ENCODE data around the gene PAX8.

The PAX8 gene

DNA sequence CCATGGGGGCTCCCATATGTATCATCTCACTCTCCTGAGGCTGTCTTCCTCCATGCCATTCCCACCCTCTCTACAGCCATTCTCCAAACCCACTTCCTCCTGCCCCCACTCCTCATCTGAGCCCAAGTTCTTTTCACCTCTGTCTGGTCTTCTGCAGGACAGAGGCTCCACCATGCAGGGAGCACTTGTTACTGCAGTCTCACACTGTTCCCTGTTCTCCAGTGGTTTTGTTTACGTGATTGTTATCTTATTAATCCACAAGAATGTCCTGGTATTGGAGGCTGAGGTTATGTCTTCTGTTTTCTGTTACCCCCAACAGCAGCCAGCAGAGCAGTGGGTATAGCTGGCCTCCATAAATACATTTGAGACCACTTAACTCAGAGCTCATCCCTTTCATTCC, 51.4 kb downstream of the PAX8 start:
- no peak overlapping the region for H3K4me3 ChIP-seq (ENCODE audit: low read depth, low read length)
- TF ChIP-seq, protein P1, sequence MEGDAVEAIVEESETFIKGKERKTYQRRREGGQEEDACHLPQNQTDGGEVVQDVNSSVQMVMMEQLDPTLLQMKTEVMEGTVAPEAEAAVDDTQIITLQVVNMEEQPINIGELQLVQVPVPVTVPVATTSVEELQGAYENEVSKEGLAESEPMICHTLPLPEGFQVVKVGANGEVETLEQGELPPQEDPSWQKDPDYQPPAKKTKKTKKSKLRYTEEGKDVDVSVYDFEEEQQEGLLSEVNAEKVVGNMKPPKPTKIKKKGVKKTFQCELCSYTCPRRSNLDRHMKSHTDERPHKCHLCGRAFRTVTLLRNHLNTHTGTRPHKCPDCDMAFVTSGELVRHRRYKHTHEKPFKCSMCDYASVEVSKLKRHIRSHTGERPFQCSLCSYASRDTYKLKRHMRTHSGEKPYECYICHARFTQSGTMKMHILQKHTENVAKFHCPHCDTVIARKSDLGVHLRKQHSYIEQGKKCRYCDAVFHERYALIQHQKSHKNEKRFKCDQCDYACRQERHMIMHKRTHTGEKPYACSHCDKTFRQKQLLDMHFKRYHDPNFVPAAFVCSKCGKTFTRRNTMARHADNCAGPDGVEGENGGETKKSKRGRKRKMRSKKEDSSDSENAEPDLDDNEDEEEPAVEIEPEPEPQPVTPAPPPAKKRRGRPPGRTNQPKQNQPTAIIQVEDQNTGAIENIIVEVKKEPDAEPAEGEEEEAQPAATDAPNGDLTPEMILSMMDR (conservative IDR thresholded peaks at IDR 0.05; ENCODE audit: low read depth, low read length): peak; percentile 20
- DNase-seq (ENCODE audit: low read depth): no peak

DNA sequence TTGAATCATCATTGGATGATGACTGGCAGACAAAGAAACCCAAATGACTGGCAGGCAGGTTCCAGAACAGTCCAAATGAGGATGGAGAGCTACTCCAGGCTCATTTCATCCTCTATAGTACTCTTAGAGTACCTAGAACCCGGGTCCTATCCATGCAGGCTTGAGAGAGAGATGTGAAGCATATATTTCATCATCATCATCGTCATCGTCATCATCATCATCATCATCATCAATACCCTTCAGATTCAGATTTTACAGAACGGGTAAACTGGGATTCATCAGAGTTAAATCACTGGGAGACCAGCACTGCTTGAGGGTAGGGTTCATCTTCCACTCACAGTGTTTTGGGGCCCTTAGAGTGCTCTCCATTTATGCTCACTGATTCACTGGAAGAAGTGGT, 52.3 kb downstream of the PAX8 start:
- no peak overlapping the region for H3K4me3 ChIP-seq (ENCODE audit: low read depth, low read length)

DNA sequence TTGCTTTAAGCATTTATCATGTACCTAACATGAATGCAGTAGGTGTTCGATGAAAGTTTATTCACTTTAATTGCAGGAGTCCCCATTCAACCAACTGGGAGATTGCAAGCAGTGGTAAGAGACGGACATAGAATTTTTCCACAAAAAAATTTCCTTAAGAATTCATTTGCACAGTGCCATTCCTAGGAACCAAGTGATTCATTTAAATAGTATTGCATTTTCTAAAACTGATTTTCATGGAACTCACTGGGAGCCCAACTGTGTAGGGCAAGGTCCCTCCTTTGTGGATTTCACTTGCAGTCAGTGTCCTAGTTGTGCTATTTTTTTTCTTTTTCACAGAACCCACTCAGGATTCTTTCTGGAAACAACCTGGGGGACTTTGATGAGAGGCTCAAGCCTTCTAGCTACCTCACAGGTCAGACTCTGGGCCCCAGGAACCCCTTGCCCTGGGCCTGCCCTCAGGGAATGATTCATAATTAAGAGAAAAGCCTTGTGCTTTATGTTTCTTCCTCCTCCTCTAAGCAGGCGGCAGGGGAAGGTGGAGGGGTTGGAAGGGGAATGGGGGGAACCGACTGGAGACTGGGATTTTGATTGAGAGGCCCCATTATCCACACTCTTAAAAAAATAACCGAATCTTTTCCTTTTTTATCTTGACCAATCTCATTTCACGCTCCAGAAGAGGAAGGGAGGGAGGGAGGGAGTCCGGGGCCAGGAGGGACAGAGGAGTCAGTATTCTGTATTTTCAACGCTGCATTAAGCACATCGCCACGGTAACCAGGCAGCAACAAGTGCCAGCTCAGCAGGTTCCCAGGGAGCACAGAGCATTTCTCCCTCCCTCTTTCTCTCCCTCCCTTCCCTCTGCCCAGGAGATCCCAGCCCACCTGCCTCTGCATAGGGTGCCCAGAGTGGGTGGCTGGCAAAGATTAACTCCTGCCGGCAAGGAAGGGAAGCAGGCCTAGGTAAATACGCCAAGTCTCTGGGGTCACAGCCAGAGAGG, 53.2 kb downstream of the PAX8 start:
- DNase-seq (ENCODE audit: low read depth): peak; percentile 63
- H3K4me3 ChIP-seq (ENCODE audit: low read depth, low read length): no peak overlapping the region
- TF ChIP-seq, protein P1 (conservative IDR thresholded peaks at IDR 0.05; ENCODE audit: low read depth, low read length): no peak

More for the DNA sequence above, 52.3 kb downstream of the PAX8 start:
- TF ChIP-seq, protein P1 (conservative IDR thresholded peaks at IDR 0.05; ENCODE audit: low read depth, low read length): no peak
- no peak for DNase-seq (ENCODE audit: low read depth)

DNA sequence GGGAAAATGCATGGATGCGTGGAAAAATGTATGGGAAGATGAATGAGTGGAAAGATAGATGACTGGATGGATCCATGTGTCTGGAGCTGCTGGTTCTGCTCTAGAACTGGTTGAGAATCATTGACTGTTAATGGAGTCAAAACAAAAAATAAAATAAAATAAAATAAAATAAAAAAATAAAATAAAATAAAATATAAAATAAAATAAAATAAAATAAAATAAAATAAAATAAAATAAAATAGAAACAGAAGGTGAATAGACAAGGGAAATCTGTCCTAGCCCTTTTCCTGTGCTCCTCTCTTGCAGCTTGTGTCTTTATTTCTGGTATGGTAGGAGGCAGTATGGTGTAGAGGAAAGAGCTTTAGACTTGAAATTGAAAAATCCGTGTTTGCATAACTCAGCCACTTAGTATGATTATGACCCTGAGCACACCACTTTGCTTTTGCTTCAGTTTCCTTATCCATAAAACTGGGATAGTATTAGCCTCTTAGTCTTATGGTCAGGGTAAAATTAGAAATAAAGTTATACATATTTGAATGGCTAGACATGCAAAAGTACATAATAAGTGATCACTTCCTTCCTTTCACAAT, 54.0 kb downstream of the PAX8 start:
- DNase-seq (ENCODE audit: low read depth): no peak
- TF ChIP-seq, protein P1 (conservative IDR thresholded peaks at IDR 0.05; ENCODE audit: low read depth, low read length): no peak

GRCh38 chr2:113223813-113224212, 54.9 kb downstream of the PAX8 start:
- no peak for DNase-seq (ENCODE audit: low read depth)
- TF ChIP-seq, protein P1 (conservative IDR thresholded peaks at IDR 0.05; ENCODE audit: low read depth, low read length): no peak
- H3K4me3 ChIP-seq (ENCODE audit: low read depth, low read length): no peak overlapping the region

More for the DNA sequence above, 54.0 kb downstream of the PAX8 start:
- H3K4me3 ChIP-seq (ENCODE audit: low read depth, low read length): no peak overlapping the region

DNA sequence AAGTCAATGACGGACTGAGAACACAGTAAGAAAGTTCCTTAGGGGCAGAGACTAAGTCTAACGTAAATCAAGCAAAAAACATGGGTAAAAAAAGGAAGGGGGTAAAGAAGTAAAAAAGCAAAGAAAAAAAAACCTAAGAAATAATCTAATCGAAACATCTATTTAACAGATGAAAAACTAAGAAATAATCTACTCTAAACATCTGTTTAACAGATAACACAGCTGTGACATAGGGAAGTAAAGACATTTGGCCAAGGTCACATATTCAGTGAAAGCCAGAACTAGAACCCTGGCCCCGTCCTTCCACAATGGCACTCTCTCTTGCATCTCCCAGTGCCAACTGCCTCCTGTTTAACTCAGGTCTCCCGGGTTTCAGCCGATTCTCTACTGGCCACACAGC, 56.9 kb downstream of the PAX8 start:
- no peak overlapping the region for H3K4me3 ChIP-seq (ENCODE audit: low read depth, low read length)
- DNase-seq (ENCODE audit: low read depth): no peak
- TF ChIP-seq, protein P1 (conservative IDR thresholded peaks at IDR 0.05; ENCODE audit: low read depth, low read length): no peak
